GM23338 (cell line): ENCODE measurements around the gene ZNF358. TPM values are rescaled to one million over a fixed set of nuclear protein-coding genes. Genes with fewer than 3 reads are reported as not detected.

Source experiments
- ATAC-seq: fragments of 200-7000 bp; cut with Tn5 transposase; 3 replicates; pipeline ENCODE4 v1.9.1; 2020
- DNase-seq: peaks from one replicate; pipeline ENCODE4 v3.0.0-alpha.2; 2015; ENCODE audit warnings: low spot score
- H2AFZ ChIP-seq: fragments of 200-600 bp; sonication (generic); 2 replicates; pipeline ENCODE4 v1.8.0; 2016; ENCODE audit warnings: antibody characterized with exemption, mild to moderate bottlenecking, moderate library complexity
- H3F3A ChIP-seq: fragments of 200-600 bp; sonication (generic); replicated peaks from 2 replicates; pipeline ENCODE4 v1.8.0; 2017; ENCODE audit warnings: antibody characterized with exemption, mixed run types, low read depth
- H3K27ac ChIP-seq: fragments of 200-600 bp; sonication (generic); 2 replicates; pipeline ENCODE4 v1.6.1; 2016; ENCODE audit warnings: low read depth
- H3K27me3 ChIP-seq: fragments of 200-600 bp; sonication (generic); 2 replicates; pipeline ENCODE4 v1.8.0; 2016; ENCODE audit warnings: mild to moderate bottlenecking, mixed run types, moderate library complexity; ENCODE audit not compliant: insufficient read depth
- H3K36me3 ChIP-seq: fragments of 200-600 bp; sonication (generic); 2 replicates; pipeline ENCODE4 v1.8.0; 2016; ENCODE audit warnings: mild to moderate bottlenecking; ENCODE audit not compliant: insufficient read depth
- H3K4me1 ChIP-seq: fragments of 200-600 bp; sonication (generic); 2 replicates; pipeline ENCODE4 v1.8.0; 2016; ENCODE audit warnings: mild to moderate bottlenecking, moderate library complexity; ENCODE audit not compliant: insufficient read depth
- H3K4me2 ChIP-seq: fragments of 200-600 bp; sonication (generic); 2 replicates; pipeline ENCODE4 v1.7.1; 2017; ENCODE audit warnings: mixed run types
- H3K4me3 ChIP-seq: fragments of 200-600 bp; sonication (generic); 2 replicates; pipeline ENCODE4 v1.6.1; 2016; ENCODE audit warnings: mixed run types
- H3K79me2 ChIP-seq: fragments of 200-600 bp; sonication (generic); replicated peaks from 2 replicates; pipeline ENCODE4 v1.8.0; 2017; ENCODE audit warnings: mild to moderate bottlenecking; ENCODE audit not compliant: insufficient read depth
- H3K9me2 ChIP-seq: fragments of 200-600 bp; sonication (generic); 2 replicates; pipeline ENCODE4 v1.8.0; 2017; ENCODE audit not compliant: insufficient read depth
- H4K20me1 ChIP-seq: fragments of 200-600 bp; sonication (generic); replicated peaks from 2 replicates; pipeline ENCODE4 v1.8.0; 2017; ENCODE audit warnings: mild to moderate bottlenecking; ENCODE audit not compliant: insufficient read depth
- H3K27ac Mint-ChIP-seq: 2 replicates; pipeline ENCODE4 v1.8.0; 2020; ENCODE audit warnings: inconsistent platforms, mild to moderate bottlenecking, moderate library complexity, mixed read lengths
- H3K27me3 Mint-ChIP-seq: 3 replicates; pipeline ENCODE4 v1.8.0; 2022; ENCODE audit warnings: low read depth, mild to moderate bottlenecking, moderate library complexity, mixed read lengths, inconsistent platforms; ENCODE audit not compliant: insufficient read depth, poor library complexity
- H3K36me3 Mint-ChIP-seq: 3 replicates; pipeline ENCODE4 v1.8.0; 2021; ENCODE audit warnings: low read depth, mild to moderate bottlenecking, inconsistent platforms, moderate library complexity, mixed read lengths
- H3K4me1 Mint-ChIP-seq: 3 replicates; pipeline ENCODE4 v1.8.0; 2020; ENCODE audit warnings: mild to moderate bottlenecking, inconsistent platforms, mixed read lengths
- H3K4me3 Mint-ChIP-seq: 3 replicates; pipeline ENCODE4 v1.8.0; 2021; ENCODE audit warnings: moderate library complexity, mild to moderate bottlenecking, inconsistent platforms, mixed read lengths
- H3K9me3 Mint-ChIP-seq: 3 replicates; pipeline ENCODE4 v1.8.0; 2020; ENCODE audit warnings: moderate library complexity, mild to moderate bottlenecking, inconsistent platforms, mixed read lengths
- CREB1 ChIP-seq: fragments of 250-450 bp; sonication (Bioruptor Pico); IDR thresholded peaks from 2 replicates; pipeline ENCODE4 v1.5.0; 2020; ENCODE audit warnings: low read depth, mild to moderate bottlenecking, moderate library complexity
- CTCF ChIP-seq, 2 experiments: fragments of 200-600 bp in 1 of 2; sonication (generic) in 1 of 2; conservative IDR thresholded peaks; 2 replicates each; pipeline versions ENCODE4 v1.5.1 to v1.6.1; 2016 to 2017; ENCODE audit warnings: antibody characterized with exemption in 2 of 2, low read depth in 2 of 2, mild to moderate bottlenecking in 2 of 2, moderate library complexity in 1 of 2
- ETS1 ChIP-seq: IDR thresholded peaks from 2 replicates; pipeline ENCODE4 v1.6.1; 2016; ENCODE audit warnings: antibody characterized with exemption
- EZH2 ChIP-seq: fragments of 200-600 bp; sonication (generic); IDR thresholded peaks from one replicate; pipeline ENCODE4 v1.8.0; 2017; ENCODE audit warnings: antibody characterized with exemption, mild to moderate bottlenecking, low read depth; ENCODE audit not compliant: unreplicated experiment
- EZH2phosphoT487 ChIP-seq: fragments of 200-600 bp; sonication (generic); IDR thresholded peaks from one replicate; pipeline ENCODE4 v1.8.1; 2018; ENCODE audit warnings: antibody characterized with exemption; ENCODE audit not compliant: unreplicated experiment
- JUNB ChIP-seq: IDR thresholded peaks from one replicate; pipeline ENCODE4 v1.6.1; 2016; ENCODE audit warnings: antibody characterized with exemption; ENCODE audit not compliant: unreplicated experiment
- NANOG ChIP-seq: IDR thresholded peaks from 2 replicates; pipeline ENCODE4 v1.6.1; 2016; ENCODE audit warnings: antibody characterized with exemption, borderline replicate concordance
- POLR2AphosphoS5 ChIP-seq: IDR thresholded peaks from 2 replicates; pipeline ENCODE4 v1.6.1; 2016; ENCODE audit warnings: antibody characterized with exemption, low read depth
- REST ChIP-seq: IDR thresholded peaks from one replicate; pipeline ENCODE4 v1.6.1; 2018; ENCODE audit warnings: antibody characterized with exemption; ENCODE audit not compliant: unreplicated experiment
- STAT1 ChIP-seq: IDR thresholded peaks from one replicate; pipeline ENCODE4 v1.6.1; 2016; ENCODE audit warnings: antibody characterized with exemption; ENCODE audit not compliant: unreplicated experiment
- ZNF114 ChIP-seq: fragments of 250-450 bp; sonication (Bioruptor Pico); IDR thresholded peaks from 2 replicates; pipeline ENCODE4 v1.5.0; 2020; ENCODE audit warnings: mild to moderate bottlenecking, moderate library complexity
- ZNF331 ChIP-seq: fragments of 250-450 bp; sonication (Bioruptor Pico); IDR thresholded peaks from 2 replicates; pipeline ENCODE4 v1.5.0; 2020; ENCODE audit warnings: low read depth, mild to moderate bottlenecking, moderate library complexity
- ZNF462 ChIP-seq: fragments of 250-450 bp; sonication (Bioruptor Pico); IDR thresholded peaks from 2 replicates; pipeline ENCODE4 v1.5.0; 2020; ENCODE audit warnings: mild to moderate bottlenecking, moderate library complexity
- polyA plus RNA-seq: library from polyadenylated mRNA; unstranded; fragments of >200 nt; fragmentation: Nextera tagmentation; extraction: Ambion mirVana; gene quantifications from 2 replicates; pipeline ENCODE4 v1.2.1, GENCODE V29; 2016
- total RNA-seq: library from RNA; depleted of rRNA; stranded (reverse); fragments of >200 nt; shearing (Covaris generic); gene quantifications from 2 replicates; pipeline ENCODE4 v1.2.3, GENCODE V29; 2014

Gene ZNF358
- total and polyA plus RNA-seq, 2 experiments from 2014 or later = 23.8 to 52.9 TPM

GRCh38 chr19:7527516-7528191 is 11.8 kb downstream of the ZNF358 start:
- Histone ChIP-seq H3K4me3 (no peak overlapping the region), H4K20me1 (no peaks in the 10 kb centered on the region), H3K4me2 (no peak overlapping the region), H3K9me2 (no peaks in the 10 kb centered on the region), H3K27me3 (no peaks in the 10 kb centered on the region), H3K36me3 (no peaks in the 10 kb centered on the region), H3K79me2 (peaks cover 5% of the 10 kb centered on the region; the same call in 1 of the 2 replicates), H3K4me1 (peaks cover 7% of the 10 kb centered on the region; the same call in 1 of the 2 replicates), H3K27ac (no peak overlapping the region), H2AFZ (no peak overlapping the region), H3F3A (no peaks in the 10 kb centered on the region; the same call in 1 of the 2 replicates)
- H3K9me3 Mint-ChIP-seq = no peaks in the 10 kb centered on the region
- no peak overlapping the region for H3K27ac Mint-ChIP-seq
- no peak for ATAC-seq
- no peak for TF ChIP-seq ZNF331 (CRISPR knock-in tag)
- no peak for TF ChIP-seq CREB1 (CRISPR knock-in tag)
- TF ChIP-seq EZH2phosphoT487 = no peak
- TF ChIP-seq POLR2AphosphoS5 = no peak
- no peak for TF ChIP-seq NANOG
- no peak for TF ChIP-seq STAT1
- no peak for TF ChIP-seq REST
- TF ChIP-seq CTCF (conservative IDR thresholded peaks at IDR 0.05; ENCODE audit: low read depth in 2 of 2) = no peak
- TF ChIP-seq EZH2 = no peak
- TF ChIP-seq ZNF462 (CRISPR knock-in tag) = no peak
- no peak for TF ChIP-seq JUNB
- TF ChIP-seq ZNF114 (CRISPR knock-in tag) = no peak
- TF ChIP-seq ETS1 = no peak
- H3K4me3 Mint-ChIP-seq = no peak overlapping the region
- DNase-seq = no peak
- no peaks in the 10 kb centered on the region; the same call in 2 of the 3 replicates for H3K4me1 Mint-ChIP-seq
- peaks cover 6% of the 10 kb centered on the region for H3K36me3 Mint-ChIP-seq
- peaks cover 2% of the 10 kb centered on the region for H3K27me3 Mint-ChIP-seq
